EL (cell line): ENCODE data around the gene RGS9.
"Not testable (repeated sequence)": the region's sequence is repeated elsewhere in the genome, so short reads cannot be mapped to it uniquely, and the experiment has no call there.

Source experiments
- DNase-seq: peaks from one replicate; pipeline ENCODE4 v3.0.0-alpha.2; 2016

The RGS9 gene

DNA sequence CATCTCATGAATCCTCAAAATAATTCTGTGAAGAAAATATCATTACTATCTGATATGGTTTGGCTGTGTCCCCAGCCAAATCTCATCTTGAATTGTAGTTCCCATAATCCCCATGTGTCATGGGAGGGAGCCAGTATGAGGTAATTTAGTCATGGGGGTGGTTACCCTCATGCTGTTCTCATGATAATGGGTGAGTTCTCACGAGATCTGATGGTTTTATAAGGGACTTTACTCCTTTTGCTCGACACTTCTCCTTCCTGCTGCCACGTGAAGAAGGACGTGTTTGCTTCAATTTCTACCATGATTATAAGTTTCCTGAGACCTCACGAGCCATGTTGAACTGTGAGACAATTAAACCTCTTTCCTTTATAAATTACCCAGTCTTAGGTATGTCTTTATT lies 20.7 kb upstream of the RGS9 start:
- DNase-seq: not testable (repeated sequence)

DNA sequence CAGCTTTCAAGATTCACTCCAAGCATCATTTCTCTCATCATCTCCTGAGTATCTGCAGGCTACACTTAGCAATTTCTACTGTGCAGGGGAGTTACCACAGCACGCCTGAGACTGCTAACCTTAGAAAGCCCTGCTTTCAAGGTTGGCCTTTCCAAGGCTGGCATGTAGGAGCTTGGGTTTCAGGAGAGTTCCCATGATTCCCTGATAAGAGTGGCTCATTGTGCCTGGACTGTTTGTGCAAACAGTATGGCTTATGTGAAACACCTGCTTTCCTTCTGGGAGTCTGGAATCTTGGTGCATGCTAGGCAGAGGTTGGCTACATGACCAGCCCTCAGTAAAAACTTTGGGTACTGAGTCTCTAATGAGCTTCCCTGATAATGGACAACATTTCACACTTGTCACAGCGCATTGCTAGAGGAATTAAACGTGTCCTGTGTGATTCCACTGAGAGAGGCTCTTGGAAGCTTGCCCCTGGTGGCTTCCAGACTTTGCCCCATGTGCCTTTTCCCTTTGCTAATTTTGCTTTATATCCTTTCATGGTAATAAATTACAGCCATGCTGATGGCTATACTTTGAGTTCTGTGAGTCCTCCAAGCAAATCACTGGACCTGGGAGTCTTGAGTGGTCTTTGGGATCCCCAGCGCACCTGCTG lies 19.7 kb upstream of the RGS9 start:
- no peak for DNase-seq

DNA sequence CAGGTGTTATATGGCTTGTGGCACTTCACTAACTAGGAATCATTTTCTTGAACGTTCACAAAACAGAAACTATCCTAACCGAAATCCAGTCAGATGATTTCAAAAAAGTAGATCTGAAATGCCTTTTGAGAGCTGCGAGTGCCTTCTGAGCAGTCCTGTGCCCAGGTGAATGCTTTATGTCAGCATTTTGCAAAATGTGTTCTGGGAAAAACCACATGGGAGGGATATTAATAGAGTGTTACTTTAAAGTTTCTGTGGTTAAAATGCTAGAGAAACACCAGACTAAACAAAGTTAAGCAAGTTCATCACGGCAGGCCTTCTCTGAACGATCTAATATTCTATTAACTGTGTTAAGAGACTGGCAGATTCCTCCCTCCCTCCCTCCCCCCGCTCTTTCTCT lies 15.8 kb upstream of the RGS9 start:
- no peak for DNase-seq

GRCh38 chr17:65121916-65122806 lies 15.0 kb upstream of the RGS9 start:
- no peak for DNase-seq

DNA sequence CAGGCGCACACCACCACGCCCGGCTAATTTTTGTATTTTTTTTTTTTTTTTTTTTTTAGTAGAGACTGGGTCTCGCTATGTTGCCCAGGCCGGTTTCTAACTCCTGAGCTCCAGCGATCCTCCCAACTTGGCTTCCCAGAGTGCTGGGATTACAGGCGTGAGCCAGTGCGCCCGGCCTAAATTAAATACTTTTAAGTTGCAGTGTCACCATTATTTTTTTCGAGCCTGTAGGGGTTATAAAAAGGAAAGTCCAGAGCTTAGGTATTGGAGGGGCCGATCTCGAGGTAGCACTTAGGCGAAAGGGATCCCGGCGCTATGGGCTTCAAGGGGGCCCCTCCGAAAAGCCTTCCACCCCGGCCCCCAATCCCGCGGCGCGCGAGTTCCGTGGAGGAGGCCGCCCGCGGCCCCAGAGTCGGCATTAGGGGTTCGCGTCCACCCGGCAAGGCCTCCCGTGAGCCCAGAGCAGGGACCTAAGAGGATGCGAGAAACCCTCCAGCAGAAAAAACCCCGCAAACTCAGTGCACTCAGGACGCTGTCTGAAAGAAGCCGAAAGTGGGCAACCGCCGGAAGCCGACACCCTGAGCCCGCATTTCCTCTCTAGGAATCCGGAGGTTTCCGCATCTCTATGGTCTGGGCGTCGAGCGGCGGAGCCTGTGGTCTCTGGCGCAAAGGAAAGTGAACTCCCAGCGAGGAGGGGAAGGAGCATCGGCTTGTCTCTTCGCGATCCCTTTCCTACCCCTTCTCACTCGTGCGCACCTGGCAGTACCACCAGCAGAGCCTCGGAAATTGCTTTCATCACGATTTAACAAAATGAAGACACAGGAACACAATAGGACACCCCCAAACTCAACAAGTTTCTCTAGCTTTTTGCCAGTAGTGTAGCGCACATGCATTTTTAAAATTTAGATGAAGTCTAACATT lies 14.1 kb upstream of the RGS9 start:
- peak; percentile 92 for DNase-seq

DNA sequence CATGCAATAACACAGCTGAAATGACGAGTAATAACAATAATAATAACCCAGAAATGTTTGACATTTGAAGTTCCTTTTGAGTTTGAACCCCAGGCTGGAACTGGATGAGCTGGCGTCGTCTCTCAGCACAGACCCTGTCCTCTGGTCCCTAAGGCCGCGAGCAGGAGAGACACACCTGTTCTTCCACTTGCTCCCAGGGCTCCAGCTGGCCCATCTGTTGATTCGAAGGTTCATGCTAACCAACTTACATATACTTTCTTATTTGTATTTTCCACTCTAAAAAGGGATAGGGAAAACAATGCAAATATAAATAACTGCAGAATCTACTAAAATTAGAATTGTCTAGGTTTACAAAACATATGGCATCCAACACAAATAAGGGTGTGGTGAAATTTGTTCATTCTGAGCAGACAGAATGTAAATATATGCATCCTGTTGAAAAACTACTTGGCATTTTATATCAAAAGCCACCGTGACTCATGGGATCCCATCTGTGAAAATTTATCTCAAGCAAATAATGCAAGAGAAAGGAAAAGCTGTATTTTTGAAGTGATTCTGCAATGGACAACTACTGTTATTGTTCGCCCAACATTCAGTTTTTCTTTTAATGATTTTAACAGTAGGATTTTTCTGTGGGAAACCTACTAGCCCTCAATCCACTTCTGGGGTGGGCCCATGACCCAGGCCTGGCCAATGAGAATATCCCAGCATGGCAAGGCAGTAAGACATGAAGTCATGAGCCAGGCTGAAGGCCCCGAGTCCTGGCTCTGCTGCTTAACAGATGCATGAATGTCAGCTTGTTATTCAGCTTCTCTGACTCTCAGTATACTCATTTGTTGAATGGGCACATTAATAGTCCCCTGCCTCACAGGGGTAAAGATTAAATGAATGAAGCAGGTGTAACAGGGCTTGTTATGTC lies 13.2 kb upstream of the RGS9 start:
- DNase-seq: peak; percentile 32

DNA sequence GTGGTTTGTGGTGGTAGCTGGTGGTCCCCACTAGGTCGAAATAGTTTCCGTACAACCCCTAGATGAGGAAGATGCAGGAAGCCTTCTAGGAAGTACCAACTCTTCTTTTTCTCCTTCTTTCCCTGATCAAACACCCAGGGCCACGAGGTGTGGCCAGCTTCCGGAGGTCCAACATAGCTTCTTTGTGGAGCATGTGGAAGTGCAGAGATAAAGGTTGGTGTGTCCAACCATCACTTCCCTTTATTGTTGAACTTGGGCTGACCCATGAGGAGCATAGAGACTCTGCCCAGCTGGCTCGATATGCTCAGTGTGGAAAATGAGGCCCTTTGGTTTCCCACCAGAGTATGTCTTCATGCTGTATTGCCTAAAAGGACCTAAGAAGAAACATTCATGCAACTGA lies 6.3 kb upstream of the RGS9 start:
- no peak for DNase-seq

DNA sequence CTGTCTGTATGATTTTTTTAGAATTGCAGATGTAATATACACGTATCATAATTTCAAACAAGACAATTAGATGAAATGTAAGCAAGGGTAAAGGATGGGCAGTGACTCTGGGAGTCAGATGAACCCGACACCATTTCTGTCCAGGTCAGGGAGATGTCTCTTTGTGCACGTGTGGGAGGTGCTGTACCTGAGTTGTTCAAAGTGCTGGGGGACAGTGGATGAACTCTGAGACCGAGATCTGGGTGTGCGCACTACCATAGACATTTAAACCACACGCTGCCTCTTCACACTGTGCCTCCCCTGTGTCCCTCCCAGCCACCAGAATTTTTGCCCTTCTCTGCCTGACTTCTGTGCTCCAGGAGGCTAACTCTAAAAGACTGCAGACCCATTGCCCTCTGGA lies 5.9 kb upstream of the RGS9 start:
- no peak for DNase-seq

GRCh38 chr17:65131946-65132345 lies 5.2 kb upstream of the RGS9 start:
- peak; percentile 87 for DNase-seq

DNA sequence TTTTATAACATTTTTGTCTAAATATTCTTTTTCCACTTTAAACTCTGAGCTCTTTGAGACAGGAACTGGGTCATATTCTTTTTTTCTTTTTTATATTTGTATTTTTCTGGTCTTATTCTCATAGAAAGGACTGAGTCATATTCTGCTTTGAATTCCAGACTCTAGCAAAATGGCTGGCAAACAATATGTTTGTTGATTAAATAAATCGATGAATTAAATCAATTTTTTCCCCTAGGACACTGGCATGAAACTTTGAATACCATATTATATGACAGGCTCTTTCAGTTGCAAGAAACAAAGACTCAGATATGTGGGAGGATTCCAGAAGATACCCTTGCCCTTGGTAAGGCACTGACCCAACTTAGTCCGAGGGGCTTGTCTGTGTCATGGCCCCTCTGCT lies 3.1 kb upstream of the RGS9 start:
- DNase-seq: no peak

- DNase-seq: no peak
These were observed 2.1 kb downstream of the RGS9 start for GRCh38 chr17:65139101-65139764.

DNA sequence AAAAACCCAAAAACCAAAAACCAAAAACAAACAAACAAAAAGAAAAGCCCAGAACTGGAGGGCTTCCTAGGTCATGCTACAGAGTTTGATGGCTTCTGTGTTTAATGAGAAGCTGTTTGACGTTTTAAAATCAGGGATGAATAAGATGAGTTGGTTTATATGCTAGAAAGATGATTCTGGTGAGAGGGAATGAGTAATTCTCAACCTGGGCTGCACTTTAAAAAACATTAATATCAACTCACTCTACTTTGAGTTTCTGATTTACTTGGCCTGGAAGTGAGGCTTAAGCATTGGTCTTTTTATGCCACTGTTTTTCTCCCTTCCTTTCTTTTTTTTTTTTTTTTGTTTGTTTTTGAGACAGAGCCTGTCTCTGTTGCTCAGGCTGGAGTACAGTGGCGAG lies 5.1 kb downstream of the RGS9 start:
- no peak for DNase-seq

GRCh38 chr17:65143889-65144604 lies 6.9 kb downstream of the RGS9 start:
- no peak for DNase-seq

DNA sequence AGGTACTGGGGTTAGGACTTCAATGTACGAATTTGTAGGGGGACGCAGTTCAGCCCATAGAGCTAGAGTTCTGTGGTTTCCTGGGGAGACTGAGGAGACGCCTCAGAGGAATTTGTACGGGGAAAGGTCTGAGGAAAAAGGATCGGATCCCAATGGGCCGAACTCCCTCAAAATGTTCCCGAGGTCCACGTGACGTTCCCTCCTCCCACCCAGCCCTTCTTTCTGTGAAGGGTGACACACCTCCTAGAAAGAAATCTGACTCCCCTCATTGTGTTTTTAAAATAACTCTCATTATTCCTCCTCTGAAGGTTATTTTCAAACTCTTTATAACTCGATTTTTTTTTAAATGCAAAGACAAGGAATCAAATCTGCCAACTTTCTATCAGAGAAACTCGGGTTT lies 8.6 kb downstream of the RGS9 start:
- DNase-seq: no peak

GRCh38 chr17:65147955-65148354 lies 10.8 kb downstream of the RGS9 start:
- no peak for DNase-seq

GRCh38 chr17:65154770-65155589 lies 17.8 kb downstream of the RGS9 start:
- DNase-seq: peak; percentile 31

DNA sequence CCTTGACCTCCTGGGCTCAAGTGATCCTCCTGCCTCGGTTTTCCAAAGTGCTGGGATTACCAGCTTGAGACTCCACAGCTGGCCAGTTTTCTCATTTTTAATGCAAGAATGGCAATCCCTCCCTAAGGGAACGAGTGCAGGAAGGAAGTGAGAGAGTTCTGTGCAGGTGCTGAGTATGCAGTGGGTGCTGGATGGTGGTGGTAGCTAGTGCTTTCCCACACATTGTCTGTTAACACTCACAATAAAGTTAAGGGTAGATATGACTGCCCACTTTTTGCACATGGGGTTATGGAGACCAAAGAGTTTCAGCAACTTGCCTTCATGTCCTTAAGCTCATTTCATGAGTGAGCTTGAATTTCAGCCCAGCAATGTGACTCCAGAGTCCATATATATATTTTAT lies 18.5 kb downstream of the RGS9 start:
- no peak for DNase-seq

GRCh38 chr17:65156185-65156834 lies 19.1 kb downstream of the RGS9 start:
- DNase-seq: no peak

DNA sequence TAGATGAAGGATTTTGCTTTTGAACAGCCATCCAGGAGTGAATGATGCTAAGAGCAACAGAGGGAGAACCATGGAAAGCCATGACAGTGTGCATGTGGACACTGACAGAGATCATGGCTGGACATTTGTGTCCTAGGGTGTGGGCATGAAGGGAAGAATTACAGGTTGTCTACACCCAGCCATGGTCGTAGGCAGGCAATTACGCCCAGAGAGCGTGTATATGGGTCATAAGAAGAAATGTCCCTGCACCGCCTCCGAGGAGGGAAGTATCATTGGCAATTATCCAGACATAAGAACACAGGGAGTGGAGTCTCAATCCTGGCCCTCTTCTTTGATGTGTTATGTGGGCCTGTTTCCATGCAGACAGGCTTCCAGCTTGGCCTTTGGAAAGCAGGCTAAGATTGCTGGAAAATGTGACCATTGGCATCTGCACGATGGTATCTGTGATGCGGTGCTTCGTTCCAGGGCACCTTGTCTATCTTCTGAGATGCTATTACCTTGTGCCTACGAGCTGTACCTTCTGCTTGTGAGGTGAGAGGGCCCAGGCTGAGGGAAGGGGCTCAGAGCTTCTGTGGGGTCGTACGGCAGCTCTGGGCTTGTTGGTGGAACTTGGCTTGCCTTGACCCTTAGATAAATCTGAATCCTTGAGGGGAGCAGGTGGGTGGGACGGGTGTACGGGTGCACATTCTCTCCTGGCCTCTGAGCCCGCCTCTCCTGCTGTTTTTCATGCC lies 19.8 kb downstream of the RGS9 start:
- no peak for DNase-seq
